Measurements from ENCODE around the gene FAXC.

GRCh38 chr6:99310553-99310952 is 38.9 kb downstream of the FAXC start:
- TF ChIP-seq CTCF (IDR thresholded peaks at IDR 0.05) (no peak), CREM (CRISPR knock-in tag; IDR thresholded peaks at IDR 0.05) (no peak), ETV6 (CRISPR knock-in tag; IDR thresholded peaks at IDR 0.05) (no peak), IRF2 (CRISPR knock-in tag; IDR thresholded peaks at IDR 0.05; ENCODE audit: borderline replicate concordance, low read depth) (no peak)
